ENCODE results near the gene CCNY.

GRCh38 chr10:35608328-35608672 lies 272.0 kb downstream of the CCNY start:
- TF ChIP-seq POLR2A (IDR thresholded peaks at IDR 0.05; ENCODE audit: low read depth, low read length) (no peak), RFX5 (IDR thresholded peaks at IDR 0.05; ENCODE audit: low read depth, low read length) (no peak), CTCF (conservative IDR thresholded peaks at IDR 0.05; ENCODE audit: low read depth, low read length) (no peak), ELK1 (IDR thresholded peaks at IDR 0.05; ENCODE audit: borderline replicate concordance, low read depth, low read length) (no peak), USF2 (IDR thresholded peaks at IDR 0.05; ENCODE audit: low read depth, low read length) (no peak), RCOR1 (IDR thresholded peaks at IDR 0.05; ENCODE audit: insufficient replicate concordance, low read length) (no peak)
